ENCODE measurements around the gene ATP8A1.

Gene ATP8A1

GRCh38 chr4:42641161-42641560 lies 15.7 kb downstream of the ATP8A1 start:
- Mint-ChIP-seq H3K27ac (peak overlapping the region; percentile 78), H3K4me3 (no peak overlapping the region), H3K4me1 (peaks cover 98% of the 10 kb centered on the region), H3K27me3 (no peaks in the 10 kb centered on the region), H3K36me3 (no peaks in the 10 kb centered on the region), H3K9me3 (peaks cover 2% of the 10 kb centered on the region)
- no peak for ATAC-seq

- no peaks in the 10 kb centered on the region for H3K36me3 Mint-ChIP-seq
Measured at GRCh38 chr4:42640613-42641012, 16.3 kb downstream of the ATP8A1 start.

GRCh38 chr4:42638993-42639392 lies 17.9 kb downstream of the ATP8A1 start:
- Mint-ChIP-seq H3K9me3 (peaks cover 2% of the 10 kb centered on the region), H3K27me3 (no peaks in the 10 kb centered on the region), H3K4me1 (peaks cover 83% of the 10 kb centered on the region), H3K27ac (peak overlapping the region; percentile 78), H3K36me3 (no peaks in the 10 kb centered on the region), H3K4me3 (peak overlapping the region; percentile 66)
- peak; percentile 79 for ATAC-seq

More at GRCh38 chr4:42640613-42641012, 16.3 kb downstream of the ATP8A1 start:
- Mint-ChIP-seq H3K27me3 (no peaks in the 10 kb centered on the region), H3K4me3 (no peak overlapping the region), H3K9me3 (peaks cover 2% of the 10 kb centered on the region), H3K27ac (peak overlapping the region; percentile 78), H3K4me1 (peaks cover 98% of the 10 kb centered on the region)
- ATAC-seq, result no peak

- ATAC-seq, result no peak
- peaks cover 2% of the 10 kb centered on the region for H3K9me3 Mint-ChIP-seq
- H3K36me3 Mint-ChIP-seq, result no peaks in the 10 kb centered on the region
- peaks cover 83% of the 10 kb centered on the region for H3K4me1 Mint-ChIP-seq
- peak overlapping the region; percentile 78 for H3K27ac Mint-ChIP-seq
- H3K4me3 Mint-ChIP-seq, result no peak overlapping the region
- H3K27me3 Mint-ChIP-seq, result no peaks in the 10 kb centered on the region
Measured at GRCh38 chr4:42638321-42638720, 18.6 kb downstream of the ATP8A1 start.

GRCh38 chr4:42637867-42638266 lies 19.0 kb downstream of the ATP8A1 start:
- H3K27me3 Mint-ChIP-seq, result no peaks in the 10 kb centered on the region
- no peaks in the 10 kb centered on the region for H3K36me3 Mint-ChIP-seq

GRCh38 chr4:42637104-42637503 lies 19.8 kb downstream of the ATP8A1 start:
- Mint-ChIP-seq H3K4me3 (no peak overlapping the region), H3K36me3 (no peaks in the 10 kb centered on the region), H3K27ac (peak overlapping the region; percentile 78), H3K9me3 (peaks cover 2% of the 10 kb centered on the region), H3K27me3 (no peaks in the 10 kb centered on the region), H3K4me1 (peaks cover 81% of the 10 kb centered on the region)
- no peak for ATAC-seq

More at GRCh38 chr4:42637867-42638266, 19.0 kb downstream of the ATP8A1 start:
- Mint-ChIP-seq H3K4me1 (peaks cover 84% of the 10 kb centered on the region), H3K4me3 (no peak overlapping the region), H3K9me3 (peaks cover 2% of the 10 kb centered on the region), H3K27ac (peak overlapping the region; percentile 78)
- ATAC-seq, result peak; percentile 59

- Mint-ChIP-seq H3K9me3 (peaks cover 2% of the 10 kb centered on the region), H3K4me1 (peaks cover 79% of the 10 kb centered on the region), H3K4me3 (peak overlapping the region; percentile 13), H3K27me3 (no peaks in the 10 kb centered on the region), H3K36me3 (no peaks in the 10 kb centered on the region), H3K27ac (peak overlapping the region; percentile 78)
- no peak for ATAC-seq
Measured at GRCh38 chr4:42636645-42636949, 20.3 kb downstream of the ATP8A1 start.

- Mint-ChIP-seq H3K27me3 (no peaks in the 10 kb centered on the region), H3K4me3 (peak overlapping the region; percentile 35), H3K27ac (peak overlapping the region; percentile 74), H3K9me3 (peaks cover 2% of the 10 kb centered on the region), H3K4me1 (peaks cover 62% of the 10 kb centered on the region), H3K36me3 (no peaks in the 10 kb centered on the region)
- ATAC-seq, result peak; percentile 61
Measured at GRCh38 chr4:42633605-42634388, 23.1 kb downstream of the ATP8A1 start.

- Mint-ChIP-seq H3K4me1 (peaks cover 62% of the 10 kb centered on the region), H3K9me3 (peaks cover 2% of the 10 kb centered on the region), H3K4me3 (peak overlapping the region; percentile 18), H3K27ac (peak overlapping the region; percentile 74), H3K36me3 (no peaks in the 10 kb centered on the region), H3K27me3 (no peaks in the 10 kb centered on the region)
- ATAC-seq, result peak; percentile 40
Measured at GRCh38 chr4:42632653-42633382, 24.1 kb downstream of the ATP8A1 start.

GRCh38 chr4:42630908-42631307 lies 26.0 kb downstream of the ATP8A1 start:
- Mint-ChIP-seq H3K9me3 (no peaks in the 10 kb centered on the region), H3K27ac (peak overlapping the region; percentile 53), H3K27me3 (no peaks in the 10 kb centered on the region), H3K4me3 (no peak overlapping the region), H3K4me1 (peaks cover 62% of the 10 kb centered on the region), H3K36me3 (no peaks in the 10 kb centered on the region)
- ATAC-seq, result no peak

- H3K27ac Mint-ChIP-seq, result peak overlapping the region; percentile 82
- no peaks in the 10 kb centered on the region for H3K27me3 Mint-ChIP-seq
- ATAC-seq, result no peak
- H3K36me3 Mint-ChIP-seq, result peaks cover 3% of the 10 kb centered on the region
- peak overlapping the region; percentile 60 for H3K4me3 Mint-ChIP-seq
- peaks cover 68% of the 10 kb centered on the region for H3K4me1 Mint-ChIP-seq
- H3K9me3 Mint-ChIP-seq, result no peaks in the 10 kb centered on the region
Measured at GRCh38 chr4:42628740-42629139, 28.2 kb downstream of the ATP8A1 start.

GRCh38 chr4:42627885-42628646 lies 28.8 kb downstream of the ATP8A1 start:
- H3K27ac Mint-ChIP-seq, result peak overlapping the region; percentile 82
- no peaks in the 10 kb centered on the region for H3K9me3 Mint-ChIP-seq
- H3K36me3 Mint-ChIP-seq, result peaks cover 10% of the 10 kb centered on the region
- H3K27me3 Mint-ChIP-seq, result no peaks in the 10 kb centered on the region
- H3K4me3 Mint-ChIP-seq, result peak overlapping the region; percentile 60
- ATAC-seq, result peak; percentile 96
- peaks cover 64% of the 10 kb centered on the region for H3K4me1 Mint-ChIP-seq

- H3K27ac Mint-ChIP-seq, result peak overlapping the region; percentile 82
- ATAC-seq, result no peak
- H3K4me1 Mint-ChIP-seq, result peaks cover 56% of the 10 kb centered on the region
- H3K4me3 Mint-ChIP-seq, result peak overlapping the region; percentile 21
- no peaks in the 10 kb centered on the region for H3K27me3 Mint-ChIP-seq
- peaks cover 21% of the 10 kb centered on the region for H3K36me3 Mint-ChIP-seq
- no peaks in the 10 kb centered on the region for H3K9me3 Mint-ChIP-seq
Measured at GRCh38 chr4:42626629-42627146, 30.2 kb downstream of the ATP8A1 start.

- H3K4me1 Mint-ChIP-seq, result peaks cover 51% of the 10 kb centered on the region
Measured at GRCh38 chr4:42625329-42625728, 31.6 kb downstream of the ATP8A1 start.

GRCh38 chr4:42624551-42624950 lies 32.4 kb downstream of the ATP8A1 start:
- no peaks in the 10 kb centered on the region for H3K9me3 Mint-ChIP-seq
- no peak overlapping the region for H3K4me3 Mint-ChIP-seq
- H3K27me3 Mint-ChIP-seq, result no peaks in the 10 kb centered on the region
- peaks cover 51% of the 10 kb centered on the region for H3K4me1 Mint-ChIP-seq
- H3K36me3 Mint-ChIP-seq, result peaks cover 32% of the 10 kb centered on the region
- ATAC-seq, result no peak
- H3K27ac Mint-ChIP-seq, result no peak overlapping the region

More at GRCh38 chr4:42625329-42625728, 31.6 kb downstream of the ATP8A1 start:
- H3K4me3 Mint-ChIP-seq, result no peak overlapping the region
- no peaks in the 10 kb centered on the region for H3K9me3 Mint-ChIP-seq
- H3K27me3 Mint-ChIP-seq, result no peaks in the 10 kb centered on the region
- H3K27ac Mint-ChIP-seq, result peak overlapping the region; percentile 82
- ATAC-seq, result no peak
- H3K36me3 Mint-ChIP-seq, result peaks cover 24% of the 10 kb centered on the region
